GM21529 (cell line): Measurements from ENCODE around the gene C4A.
"Not testable (repeated sequence)": the region's sequence is repeated elsewhere in the genome, so short reads cannot be mapped to it uniquely, and the experiment has no call there.

Source experiments
- ATAC-seq: cut with Tn5 transposase; IDR thresholded peaks from one replicate; pipeline ENCODE4 v1.9.1; 2021; ENCODE audit not compliant: unreplicated experiment

C4A gene

DNA sequence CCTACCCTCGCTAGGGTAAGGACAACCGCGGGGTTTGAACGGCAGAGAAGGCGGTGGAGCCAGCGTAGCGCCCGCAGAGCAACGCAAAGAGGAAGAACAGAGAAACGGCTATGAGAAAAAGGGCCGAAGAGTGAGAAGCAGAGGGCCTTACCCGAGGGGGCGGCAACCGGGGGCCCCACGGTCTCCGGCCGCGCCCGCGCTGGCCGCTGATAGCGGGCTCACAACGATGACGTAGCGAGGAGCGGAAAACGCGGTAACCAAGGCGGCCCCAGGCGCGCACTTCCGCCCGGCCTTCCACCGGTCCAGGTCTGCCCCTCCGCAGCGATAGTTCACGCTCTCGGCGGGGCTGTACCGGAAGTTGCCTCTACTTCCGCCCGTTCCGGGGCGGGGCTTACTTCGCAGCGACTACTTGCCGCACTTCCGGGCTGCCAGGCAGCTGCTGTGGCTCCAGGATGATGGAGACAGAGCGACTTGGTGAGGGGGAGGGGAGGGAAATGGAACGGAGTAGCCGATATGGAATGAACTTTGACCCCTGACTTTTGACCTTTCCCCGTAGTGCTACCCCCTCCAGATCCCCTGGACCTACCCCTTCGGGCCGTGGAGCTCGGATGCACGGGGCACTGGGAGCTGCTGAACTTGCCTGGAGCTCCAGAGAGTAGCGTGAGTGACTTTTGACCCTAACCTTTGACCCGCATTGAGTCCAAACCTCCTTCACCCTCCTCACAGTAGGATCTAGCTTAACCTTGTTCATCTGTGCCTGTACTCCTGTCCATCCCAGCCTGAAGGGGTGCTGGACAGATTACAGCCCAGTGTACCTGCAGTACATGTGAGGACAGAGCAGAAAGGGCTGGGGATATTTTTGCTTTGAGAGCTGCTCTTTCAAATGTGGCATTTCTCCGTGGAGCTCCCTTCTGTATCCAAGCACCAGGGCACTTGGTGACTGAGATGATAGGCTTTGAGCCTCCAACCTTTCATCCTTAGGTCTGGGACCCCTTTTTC lies 22.8 kb upstream of the C4A start, which contains the start of the genes NELFE and SKIC2:
Gene NELFE, minus strand, starts transcription at position 231 of the 999 bp plus-strand sequence. CDS start 525 bp downstream, outside the sequence.
Gene SKIC2, plus strand, starts transcription at position 435 of the 999 bp plus-strand sequence. Its CDS starts 18 bp downstream, at position 453.
- peak; percentile 90 for ATAC-seq

DNA sequence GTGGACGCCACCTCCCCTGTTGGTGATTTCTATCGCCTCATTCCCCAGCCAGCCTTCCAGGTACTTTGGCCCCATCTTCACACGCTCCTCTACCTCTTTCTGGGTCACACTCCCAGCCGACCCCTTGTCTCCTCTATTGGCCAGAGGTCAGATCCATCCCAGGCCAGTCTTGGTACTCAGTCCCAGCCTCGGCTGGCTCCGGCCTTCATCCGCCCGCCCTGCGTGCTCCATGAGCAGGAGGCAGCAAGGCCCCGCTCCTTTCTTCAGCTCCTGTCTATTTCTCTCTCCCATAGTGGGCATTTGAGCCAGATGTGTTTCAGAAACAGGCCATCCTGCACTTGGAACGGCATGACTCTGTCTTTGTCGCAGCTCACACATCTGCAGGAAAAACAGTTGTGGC lies 20.2 kb upstream of the C4A start:
- ATAC-seq: no peak

DNA sequence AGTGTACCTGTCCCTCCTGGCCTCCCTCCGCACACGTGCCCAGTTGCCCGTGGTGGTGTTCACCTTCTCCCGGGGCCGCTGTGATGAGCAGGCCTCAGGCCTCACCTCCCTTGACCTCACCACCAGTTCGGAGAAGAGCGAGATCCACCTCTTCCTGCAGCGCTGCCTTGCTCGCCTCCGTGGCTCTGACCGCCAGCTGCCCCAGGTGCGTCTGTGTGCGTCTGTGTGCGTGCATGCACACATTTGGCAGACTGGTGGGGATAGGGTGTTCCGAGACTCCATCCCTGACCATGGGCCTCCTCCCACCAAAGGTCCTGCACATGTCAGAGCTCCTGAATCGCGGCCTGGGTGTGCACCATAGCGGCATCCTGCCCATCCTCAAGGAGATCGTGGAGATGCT lies 17.9 kb upstream of the C4A start:
- ATAC-seq: no peak

DNA sequence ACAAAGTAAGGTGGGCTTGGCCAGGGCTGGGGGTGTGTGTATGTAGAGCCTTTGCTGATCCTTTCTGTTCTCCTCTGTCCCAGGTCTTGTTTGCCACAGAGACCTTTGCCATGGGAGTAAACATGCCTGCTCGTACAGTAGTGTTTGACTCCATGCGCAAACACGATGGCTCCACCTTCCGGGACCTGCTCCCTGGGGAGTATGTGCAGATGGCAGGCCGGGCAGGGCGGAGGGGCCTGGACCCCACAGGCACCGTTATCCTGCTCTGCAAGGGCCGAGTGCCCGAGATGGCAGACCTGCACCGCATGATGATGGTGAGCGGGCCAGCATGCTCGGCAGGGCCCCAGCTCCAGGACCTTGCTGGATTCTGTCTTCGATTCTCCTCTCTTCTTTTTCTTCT lies 16.2 kb upstream of the C4A start:
- ATAC-seq: no peak

DNA sequence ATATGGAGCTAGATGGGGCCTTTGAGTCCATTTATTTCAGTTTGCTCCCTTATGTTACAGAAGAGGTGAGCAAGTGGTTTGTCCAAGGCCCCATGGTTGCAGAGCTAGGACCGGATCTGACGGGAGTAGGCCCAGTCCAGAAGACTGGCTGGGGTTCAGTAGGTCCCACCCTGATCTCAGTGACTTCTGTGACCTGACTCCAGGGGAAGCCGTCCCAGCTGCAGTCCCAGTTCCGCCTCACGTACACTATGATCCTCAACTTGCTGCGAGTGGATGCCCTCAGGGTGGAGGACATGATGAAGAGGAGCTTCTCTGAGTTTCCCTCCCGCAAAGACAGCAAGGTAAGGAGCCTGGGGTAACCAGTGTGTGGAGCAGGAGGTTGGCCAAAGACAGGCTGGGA lies 15.4 kb upstream of the C4A start:
- no peak for ATAC-seq

DNA sequence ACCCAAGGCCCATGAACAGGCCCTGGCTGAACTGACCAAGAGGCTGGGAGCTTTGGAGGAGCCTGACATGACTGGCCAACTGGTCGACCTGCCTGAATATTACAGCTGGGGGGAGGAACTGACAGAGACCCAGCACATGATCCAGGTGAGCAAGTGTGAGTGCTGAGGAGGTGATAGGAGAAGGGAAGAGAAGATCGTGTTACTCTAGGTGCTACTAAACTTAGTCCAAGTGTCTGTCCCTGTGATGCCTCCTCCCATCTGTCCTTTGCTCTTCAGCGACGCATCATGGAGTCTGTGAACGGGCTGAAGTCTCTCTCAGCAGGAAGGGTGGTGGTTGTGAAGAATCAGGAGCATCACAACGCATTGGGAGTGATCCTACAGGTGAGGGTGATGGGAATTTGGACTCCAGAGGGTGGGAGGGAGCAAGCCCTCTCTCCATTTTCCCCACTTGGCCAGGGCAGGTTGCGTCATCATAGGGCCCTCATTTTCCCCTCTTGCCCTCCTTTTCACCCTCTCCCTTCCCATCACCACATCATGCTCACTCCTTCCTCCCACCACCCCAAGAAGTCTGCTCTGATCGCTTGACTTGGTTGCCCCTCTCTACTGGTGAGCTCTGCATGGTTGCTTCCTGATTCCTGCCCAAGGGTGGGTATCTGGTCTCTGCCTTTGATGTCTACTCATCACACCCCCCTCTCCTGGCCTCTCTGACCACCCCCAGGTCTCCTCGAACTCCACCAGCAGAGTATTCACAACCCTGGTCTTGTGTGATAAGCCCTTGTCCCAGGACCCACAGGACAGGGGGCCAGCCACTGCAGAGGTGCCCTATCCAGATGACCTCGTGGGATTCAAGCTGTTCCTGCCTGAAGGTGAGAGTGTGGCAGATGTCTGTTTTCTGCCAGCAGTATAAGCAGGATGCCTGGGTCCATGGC lies 14.6 kb upstream of the C4A start:
- ATAC-seq: no peak

DNA sequence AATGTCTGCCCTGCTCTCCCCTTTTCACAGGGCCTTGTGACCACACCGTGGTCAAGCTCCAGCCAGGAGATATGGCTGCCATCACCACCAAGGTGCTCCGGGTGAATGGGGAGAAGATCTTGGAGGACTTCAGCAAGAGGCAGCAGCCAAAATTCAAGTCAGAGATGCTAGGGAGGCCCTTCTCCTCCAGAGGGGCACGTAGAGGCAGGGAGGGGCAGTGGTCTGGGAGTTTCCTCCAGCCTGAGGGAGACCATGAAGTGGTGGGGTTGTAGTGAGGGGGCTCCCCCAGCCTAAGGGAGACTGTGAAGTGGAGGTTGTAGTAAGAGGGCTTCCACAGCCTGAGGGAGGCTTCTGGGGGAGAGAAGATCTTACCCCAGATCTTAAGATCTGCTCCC lies 13.9 kb upstream of the C4A start:
- ATAC-seq: no peak

DNA sequence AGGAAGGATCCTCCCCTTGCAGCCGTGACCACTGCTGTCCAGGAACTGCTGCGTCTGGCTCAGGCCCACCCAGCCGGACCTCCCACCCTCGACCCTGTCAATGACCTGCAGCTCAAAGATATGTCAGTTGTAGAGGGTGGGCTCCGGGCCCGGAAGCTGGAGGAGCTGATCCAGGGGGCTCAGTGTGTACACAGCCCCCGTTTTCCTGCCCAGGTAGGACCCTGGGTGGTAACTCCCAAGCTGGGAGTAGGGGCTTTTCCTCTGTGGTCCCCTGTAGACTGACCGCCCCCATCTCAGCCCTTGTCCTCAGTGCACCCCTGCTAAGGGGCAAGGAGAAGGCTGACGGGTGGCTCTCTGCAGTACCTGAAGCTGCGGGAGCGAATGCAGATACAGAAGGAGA lies 13.5 kb upstream of the C4A start:
- ATAC-seq: no peak

DNA sequence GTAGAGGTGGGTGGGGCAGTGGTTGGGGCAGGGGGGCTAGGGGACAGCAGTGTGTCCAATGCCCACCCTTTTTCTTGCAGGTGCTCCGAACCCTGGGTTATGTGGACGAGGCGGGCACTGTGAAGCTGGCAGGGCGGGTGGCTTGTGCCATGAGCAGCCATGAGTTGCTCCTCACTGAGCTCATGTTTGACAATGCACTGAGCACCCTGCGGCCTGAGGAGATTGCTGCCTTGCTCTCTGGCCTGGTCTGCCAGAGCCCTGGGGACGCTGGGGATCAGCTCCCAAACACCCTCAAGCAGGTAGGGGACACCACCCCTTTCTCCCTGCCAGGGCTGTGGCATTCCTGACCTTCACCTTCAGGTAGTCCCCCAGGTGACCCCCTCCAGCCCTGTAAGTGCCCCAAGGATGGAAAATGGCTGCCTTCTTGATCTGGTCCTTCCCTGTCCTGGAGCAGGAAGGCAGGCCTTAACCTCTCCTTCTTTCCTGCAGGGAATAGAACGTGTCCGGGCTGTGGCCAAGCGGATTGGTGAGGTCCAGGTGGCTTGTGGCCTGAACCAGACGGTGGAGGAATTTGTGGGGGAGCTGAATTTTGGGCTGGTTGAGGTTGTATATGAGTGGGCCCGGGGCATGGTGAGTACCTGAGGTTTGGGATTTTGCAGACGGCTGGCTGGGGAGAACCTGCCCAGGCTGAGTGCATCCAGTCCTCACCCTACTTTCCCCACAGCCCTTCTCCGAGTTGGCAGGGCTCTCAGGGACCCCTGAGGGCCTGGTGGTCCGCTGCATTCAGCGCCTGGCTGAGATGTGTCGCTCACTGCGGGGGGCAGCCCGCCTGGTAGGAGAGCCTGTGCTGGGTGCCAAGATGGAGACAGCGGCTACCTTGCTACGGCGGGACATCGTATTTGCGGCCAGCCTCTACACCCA lies 12.8 kb upstream of the C4A start:
- ATAC-seq: no peak

DNA sequence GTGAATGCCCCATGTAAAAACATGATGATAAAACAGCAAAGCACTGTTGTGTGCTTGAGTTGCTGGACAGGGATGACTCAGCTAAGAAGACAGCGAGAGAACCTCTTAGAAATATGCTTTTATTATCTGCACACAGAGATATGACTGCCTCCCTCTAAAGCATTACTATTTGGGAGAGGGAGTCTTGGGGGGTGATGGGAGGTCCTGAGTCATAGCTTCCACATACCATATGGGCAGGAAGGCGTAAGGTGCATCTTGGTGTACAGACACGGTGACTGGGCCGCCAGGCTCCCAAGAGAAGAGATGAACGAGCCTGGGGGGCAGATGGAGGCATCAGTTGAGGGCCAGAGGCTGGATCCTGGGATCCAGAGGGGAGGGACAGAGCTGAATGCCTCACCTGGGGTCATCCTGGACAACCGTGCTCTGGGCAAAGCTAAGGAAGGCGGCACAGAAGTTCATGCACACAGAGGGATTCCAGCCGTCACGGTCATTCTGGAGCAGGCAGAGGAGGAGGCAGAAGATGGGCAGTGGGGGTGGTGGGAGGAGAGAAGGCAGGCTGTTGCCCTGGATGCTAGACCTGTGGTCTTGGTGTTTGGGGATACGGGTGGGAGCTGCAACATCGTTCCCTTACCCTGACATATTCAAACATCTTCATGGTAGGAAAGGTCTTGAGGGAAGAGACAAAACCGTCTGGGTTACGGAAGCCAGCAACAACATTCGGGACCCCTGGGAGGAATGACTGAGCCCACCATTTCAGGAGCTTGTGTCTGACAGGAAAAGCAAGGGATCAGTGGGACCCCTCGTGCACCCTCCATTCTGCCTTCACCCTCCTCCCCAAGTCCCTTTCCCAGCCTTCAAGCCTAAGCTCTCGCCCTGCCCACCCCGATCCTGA lies 11.9 kb upstream of the C4A start:
- ATAC-seq: no peak

DNA sequence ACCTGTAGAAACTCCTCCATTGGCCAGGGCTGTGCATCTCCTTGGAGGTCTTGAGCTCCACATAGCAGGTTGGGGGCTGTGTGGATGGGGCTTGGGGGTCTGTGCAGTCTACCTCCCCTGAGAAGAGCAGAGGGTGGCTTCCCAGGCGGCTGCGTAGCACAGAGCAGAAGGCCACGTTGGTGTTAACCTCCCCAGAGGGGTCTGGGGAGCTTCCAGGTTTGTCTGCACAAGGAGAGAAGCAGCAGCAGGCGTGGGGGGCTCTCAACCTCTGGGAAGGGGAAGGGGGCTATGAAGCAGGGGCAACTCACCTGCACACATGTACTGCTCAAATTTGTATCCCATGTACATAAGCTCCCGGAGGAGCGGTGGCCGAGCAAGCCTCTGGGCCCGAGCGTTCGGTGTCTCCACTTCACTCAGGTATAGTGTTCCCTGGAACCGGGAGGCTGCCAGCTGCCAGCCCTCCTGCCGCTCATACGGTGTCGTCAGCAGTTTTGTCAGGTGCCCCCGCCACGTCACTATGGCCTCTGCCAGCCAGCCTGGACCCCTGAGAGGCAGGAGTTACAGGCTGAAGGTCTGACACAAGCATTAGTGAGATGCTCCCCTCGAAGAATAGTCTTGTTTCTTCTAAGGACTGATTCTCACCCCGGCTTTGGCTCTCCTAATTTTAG lies 11.1 kb upstream of the C4A start:
- no peak for ATAC-seq

DNA sequence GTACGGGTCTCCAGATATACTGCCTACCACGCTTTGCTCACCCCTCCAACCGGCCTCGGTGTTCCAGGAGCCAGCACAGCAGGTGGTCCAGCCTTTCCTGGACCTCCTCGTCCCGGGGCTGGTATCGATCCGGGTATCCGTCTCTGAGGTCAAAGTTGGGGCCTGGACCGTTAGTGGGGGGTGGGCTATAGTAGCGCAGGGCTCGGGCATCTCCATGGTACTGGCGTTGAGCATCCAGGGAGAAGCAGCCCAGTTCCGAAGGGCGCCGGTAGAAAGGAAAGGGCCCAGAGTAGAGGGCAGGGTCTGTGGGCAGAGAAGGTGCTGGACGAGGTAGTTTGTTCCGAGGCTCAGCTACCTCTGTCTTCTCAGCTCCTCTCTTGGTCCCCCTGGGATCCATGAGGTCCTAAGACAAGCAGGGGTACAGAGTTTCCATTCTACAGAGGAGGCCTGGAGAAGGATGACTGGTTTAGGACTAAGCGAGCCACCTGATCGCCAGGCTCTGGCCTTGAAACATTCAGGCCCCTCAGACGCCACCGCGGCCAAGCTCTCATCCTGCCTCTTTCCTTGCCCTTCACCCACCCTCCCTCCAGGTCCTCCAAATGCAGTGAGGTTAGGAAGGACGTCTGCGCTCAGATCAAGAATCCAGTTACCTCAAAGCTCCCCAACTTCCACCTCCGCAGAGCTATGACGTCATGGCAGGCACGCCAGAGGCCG lies 10.4 kb upstream of the C4A start:
- ATAC-seq: peak; percentile 1

DNA sequence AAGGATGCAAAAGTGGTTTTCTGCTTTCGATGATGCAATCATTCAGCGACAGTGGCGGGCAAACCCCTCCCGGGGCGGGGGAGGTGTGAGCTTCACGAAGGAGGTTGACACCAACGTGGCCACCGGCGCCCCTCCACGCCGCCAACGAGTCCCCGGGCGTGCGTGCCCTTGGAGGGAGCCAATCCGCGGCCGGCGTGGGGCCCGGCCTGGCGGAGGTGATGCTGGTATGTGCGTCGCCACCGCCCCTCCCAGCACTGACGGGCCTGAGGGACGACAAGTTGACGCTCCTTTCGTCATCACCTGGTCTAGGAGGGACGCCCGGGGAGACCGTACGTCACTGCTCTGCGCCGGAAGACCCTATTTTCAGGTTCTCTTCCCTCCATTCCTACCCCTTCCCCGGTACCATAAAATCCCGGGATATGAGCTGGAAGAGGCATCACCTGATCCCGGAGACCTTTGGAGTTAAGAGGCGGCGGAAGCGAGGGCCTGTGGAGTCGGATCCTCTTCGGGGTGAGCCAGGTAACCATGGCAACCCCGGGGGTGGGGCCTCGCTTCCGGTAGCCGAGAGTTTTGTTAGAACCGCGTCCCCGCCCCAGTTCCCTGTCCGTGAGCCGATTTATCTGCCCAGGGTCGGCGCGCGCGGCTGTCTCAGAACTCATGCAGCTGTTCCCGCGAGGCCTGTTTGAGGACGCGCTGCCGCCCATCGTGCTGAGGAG lies 9.7 kb upstream of the C4A start, which contains the start of gene DXO:
Gene DXO, minus strand, starts transcription at position 146 of the 716 bp plus-strand sequence. CDS start 463 bp downstream, outside the sequence.
- peak; percentile 80 for ATAC-seq

DNA sequence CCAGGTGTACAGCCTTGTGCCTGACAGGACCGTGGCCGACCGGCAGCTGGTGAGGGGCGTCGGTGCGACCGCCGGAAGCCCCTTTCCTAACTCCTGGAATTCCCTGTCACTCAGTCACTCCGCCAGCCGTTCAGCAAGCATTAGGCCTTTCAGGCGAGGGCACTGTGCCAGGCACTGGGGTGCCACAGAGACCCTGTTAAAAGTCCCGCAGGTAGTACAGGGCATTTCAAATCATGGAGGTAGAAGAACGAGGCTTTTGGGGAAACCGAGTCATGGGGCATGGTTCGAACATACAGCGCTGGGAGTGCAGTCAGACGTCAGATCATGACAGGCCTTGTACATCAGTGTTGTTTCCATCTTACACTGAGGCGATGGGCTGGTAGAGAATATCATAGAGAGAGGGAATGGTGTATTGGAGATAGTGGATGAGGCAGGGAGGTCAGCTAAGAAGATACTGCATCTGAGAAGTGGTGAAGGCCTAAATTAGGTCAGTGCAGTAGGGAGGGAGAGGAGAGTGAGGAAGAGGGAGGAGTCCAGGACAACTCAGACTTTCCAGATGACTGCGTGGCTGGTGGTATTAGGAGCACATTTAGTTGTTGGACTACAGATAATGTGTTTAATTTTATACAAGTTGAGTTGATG lies 9.0 kb upstream of the C4A start:
- no peak for ATAC-seq

DNA sequence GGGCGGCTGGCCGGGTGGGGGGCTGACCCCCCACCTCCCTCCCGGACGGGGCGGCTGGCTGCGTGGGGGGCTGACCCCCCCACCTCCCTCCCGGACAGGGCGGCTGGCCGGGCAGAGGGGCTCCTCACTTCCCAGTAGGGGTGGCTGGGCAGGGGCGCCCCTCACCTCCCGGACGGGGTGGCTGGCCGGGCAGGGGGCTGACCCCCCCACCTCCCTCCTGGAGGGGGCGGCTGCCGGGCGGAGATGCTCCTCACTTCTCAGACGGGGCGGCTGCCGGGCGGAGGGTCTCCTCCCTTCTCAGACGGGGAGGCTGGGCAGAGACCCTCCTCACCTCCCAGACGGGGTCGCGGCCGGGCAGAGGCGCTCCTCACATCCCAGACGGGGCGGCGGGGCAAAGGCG lies 5.8 kb upstream of the C4A start:
- ATAC-seq: not testable (repeated sequence)

DNA sequence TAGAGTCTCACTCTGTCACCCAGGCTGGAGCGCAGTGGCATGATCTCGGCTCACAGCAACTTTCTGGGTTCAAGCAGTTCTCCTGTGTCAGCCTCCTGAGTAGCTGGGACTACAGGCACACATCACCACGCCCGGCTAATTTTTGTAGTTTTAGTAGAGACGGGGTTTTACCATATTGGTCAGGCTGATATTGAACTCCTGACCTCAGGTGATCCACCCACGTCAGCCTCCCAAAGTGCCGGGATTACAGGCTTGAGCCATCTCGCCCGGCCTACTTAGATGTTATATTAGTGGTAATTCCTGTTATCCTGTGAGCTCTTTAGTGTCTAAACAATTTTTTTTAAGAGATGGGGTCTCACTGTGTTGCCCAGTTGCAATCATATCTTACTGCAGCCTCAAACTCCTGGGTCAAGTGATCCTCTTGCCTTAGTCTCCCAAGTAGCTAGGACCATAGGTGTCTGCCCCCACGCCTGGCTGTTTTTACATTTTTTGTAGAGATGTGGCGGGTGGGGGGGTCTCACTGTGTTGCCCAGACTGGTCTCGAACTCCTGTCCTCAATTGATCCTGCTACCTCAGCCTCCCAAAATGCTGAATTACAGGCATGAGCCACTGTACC lies 3.9 kb upstream of the C4A start:
- ATAC-seq: no peak

DNA sequence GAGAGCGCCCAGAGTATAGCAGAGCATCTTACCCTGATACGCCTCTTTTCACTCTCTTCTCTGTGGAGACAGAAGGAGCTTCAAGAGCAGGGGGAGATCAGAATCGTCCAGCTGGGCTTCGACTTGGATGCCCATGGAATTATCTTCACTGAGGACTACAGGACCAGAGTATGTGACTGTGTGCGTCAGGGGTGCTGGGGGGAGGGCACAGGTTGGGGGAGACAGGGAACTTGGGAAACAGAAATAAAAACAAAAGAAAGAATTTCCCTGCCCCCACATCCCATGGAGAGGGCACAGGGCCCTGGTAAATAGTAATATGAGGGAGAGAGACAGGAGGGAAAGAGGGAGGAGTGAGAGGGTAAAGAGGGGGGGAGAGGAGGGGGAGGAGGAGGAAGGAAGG lies 3.0 kb upstream of the C4A start:
- ATAC-seq: no peak
